Astrocyte of the spinal cord (primary cell): ENCODE data around the gene HOXC6.

Experiments
- DNase-seq: peaks from one replicate; pipeline ENCODE4 v3.0.0; 2011; ENCODE audit warnings: low read depth, low spot score
- H3K4me3 ChIP-seq: 2 replicates; pipeline ENCODE4 v1.5.1; 2011; ENCODE audit warnings: low read depth, mild to moderate bottlenecking, low read length, moderate library complexity
- in situ Hi-C: cut with HindIII; loops from 2 replicates; pipeline ENCODE4 v1.10.0; 2017; ENCODE audit warnings: low sequenced_read_pairs
- TF ChIP-seq, protein P1 (sequence below): IDR thresholded peaks from 2 replicates; pipeline ENCODE4 v1.5.1; 2012; ENCODE audit warnings: low read depth, mild to moderate bottlenecking, low read length, inconsistent platforms

Gene HOXC6

DNA sequence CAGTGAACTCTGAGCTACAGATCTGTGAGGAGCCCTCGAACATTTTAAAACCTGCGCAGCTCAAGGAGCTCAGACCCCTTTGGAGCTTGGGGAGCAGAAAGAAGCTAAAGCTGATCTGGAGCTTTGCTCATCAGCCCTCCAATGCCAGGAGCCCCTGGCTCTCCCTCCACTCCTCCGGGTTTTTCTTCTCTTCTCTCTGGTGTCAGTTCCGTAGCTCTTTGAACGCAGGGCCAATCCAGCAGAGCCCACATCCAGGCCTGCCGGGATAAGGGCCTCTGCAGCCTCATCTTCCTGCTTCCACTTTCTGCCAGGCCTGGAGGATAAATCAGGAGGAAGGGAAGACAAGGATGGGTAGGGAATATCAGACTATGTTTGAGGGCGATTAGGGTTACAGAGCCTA is 31.4 kb downstream of the HOXC6 start:
- TF ChIP-seq, protein P1, sequence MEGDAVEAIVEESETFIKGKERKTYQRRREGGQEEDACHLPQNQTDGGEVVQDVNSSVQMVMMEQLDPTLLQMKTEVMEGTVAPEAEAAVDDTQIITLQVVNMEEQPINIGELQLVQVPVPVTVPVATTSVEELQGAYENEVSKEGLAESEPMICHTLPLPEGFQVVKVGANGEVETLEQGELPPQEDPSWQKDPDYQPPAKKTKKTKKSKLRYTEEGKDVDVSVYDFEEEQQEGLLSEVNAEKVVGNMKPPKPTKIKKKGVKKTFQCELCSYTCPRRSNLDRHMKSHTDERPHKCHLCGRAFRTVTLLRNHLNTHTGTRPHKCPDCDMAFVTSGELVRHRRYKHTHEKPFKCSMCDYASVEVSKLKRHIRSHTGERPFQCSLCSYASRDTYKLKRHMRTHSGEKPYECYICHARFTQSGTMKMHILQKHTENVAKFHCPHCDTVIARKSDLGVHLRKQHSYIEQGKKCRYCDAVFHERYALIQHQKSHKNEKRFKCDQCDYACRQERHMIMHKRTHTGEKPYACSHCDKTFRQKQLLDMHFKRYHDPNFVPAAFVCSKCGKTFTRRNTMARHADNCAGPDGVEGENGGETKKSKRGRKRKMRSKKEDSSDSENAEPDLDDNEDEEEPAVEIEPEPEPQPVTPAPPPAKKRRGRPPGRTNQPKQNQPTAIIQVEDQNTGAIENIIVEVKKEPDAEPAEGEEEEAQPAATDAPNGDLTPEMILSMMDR = no peak
- DNase-seq = no peak
- in situ Hi-C loops = no loop called here
- H3K4me3 ChIP-seq = no peak overlapping the region

DNA sequence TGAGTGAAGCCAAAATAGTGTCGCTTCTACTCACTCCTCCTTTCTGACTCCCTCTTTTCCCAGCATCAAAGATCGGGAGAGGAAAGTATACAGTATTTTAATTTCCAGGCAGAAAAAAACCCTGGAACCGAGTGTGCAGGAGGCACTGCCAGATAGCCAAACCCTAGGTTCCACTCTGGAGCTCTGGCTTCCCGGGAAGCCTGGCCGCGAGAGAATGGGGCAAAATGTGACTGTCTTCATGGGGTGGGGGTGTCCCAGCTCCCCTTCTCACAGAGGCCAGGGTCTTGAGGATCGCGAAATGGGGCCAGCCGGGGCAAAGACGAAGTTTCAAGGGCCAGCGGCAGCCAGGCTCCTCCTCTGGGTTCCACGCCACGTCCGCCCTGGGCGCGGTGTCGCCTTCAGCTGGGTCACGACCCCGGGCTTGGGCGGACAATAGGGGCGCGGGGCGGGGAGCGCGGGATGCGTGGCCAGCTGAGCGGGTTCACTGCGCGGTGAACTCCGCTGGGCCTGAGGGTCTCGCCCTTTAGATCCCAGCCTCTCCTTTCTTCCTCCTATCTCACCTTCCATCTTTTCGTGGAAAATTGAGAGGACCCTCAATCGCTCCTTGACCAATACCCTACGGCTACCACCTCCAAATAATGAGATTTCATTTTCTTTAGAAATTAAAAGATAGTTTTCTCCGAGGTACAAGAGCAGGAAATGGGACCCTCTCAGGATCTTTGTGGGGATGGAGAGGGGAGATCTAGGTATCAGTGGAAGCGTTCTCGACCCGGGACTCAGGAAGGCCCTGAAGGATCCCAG is 32.1 kb downstream of the HOXC6 start:
- TF ChIP-seq, protein P1 = no peak
- in situ Hi-C loops = no loop called here
- no peak for DNase-seq
- no peak overlapping the region for H3K4me3 ChIP-seq

DNA sequence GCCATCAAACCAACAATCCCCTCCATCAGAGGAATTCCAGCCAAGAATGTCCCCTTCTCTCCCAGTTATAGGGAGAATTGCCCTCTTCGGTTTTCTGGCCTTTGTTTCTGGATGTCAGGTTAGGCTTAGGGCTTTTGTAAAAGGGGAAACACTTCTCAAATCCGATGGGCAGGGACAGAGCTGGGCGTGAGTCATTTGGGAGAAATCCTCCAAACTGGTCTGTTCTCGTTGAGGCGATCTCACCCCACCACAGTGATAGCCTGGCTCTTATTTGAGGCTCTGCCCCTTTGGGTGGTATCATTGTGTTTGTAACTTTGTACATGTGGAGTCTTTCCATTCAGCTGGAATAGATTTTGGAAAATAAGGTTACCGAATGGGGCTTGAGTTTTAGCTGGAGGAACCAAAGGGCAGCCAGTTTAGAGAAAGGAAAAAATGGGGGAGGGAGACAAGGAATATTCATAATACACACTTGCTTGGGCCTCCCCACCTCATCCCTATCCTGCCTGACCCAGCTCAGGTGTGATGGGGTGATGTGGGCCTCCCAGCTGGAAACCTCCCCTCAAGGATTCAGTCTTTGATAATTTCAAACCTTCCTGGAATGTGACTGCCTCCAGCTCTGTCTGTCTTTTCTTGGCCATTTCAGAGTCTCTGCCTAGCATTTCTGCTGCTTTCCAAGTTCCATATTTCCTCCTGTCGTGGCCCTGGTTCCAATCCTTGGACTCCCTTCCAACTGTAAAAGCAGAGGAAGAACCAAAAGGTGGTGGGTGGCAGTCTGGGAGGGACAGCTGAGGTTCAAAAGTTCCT is 32.9 kb downstream of the HOXC6 start:
- no peak overlapping the region for H3K4me3 ChIP-seq
- DNase-seq = no peak
- in situ Hi-C loops = no loop called here
- TF ChIP-seq, protein P1 = no peak

DNA sequence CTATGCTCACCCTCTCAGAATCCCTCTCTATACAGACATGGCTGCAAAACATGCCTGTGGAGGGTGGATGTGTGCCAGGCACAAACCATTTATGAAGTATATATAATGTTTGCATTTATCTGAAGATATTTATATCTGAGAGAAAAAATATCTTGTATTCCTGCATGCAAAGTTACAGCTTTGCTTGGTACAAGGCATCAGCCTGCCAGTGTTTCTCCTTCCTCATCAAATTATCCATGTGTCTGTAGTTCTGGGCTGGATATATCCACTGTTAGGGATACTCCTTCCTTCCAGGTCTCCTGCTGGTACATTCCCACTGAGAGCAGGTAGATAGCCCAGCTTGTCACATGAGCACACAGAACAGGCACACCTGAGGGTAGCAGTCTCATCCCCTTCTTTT is 37.4 kb downstream of the HOXC6 start:
- H3K4me3 ChIP-seq = no peak overlapping the region
- TF ChIP-seq, protein P1 = no peak
- in situ Hi-C loops = no loop called here
- DNase-seq = no peak

DNA sequence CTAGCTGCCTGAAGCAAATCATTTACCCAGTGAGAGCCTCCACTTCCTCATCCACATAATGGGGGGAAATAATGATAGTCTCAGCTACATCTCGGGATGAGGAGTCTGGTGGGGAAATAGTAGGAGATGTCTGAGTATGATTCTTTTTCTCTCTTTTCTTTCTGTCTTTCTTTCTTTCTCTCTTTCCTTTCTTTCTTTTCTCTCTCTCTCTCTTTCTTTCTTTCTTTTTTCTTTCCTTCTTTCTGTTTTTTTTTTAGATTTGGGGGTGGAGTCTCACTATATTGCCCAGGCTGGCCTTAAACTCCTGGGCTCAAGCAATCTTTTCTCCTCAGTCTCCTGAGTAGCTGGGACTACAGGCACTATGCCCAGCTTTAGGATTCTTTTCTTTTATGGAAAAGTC is 38.2 kb downstream of the HOXC6 start:
- H3K4me3 ChIP-seq = no peak overlapping the region
- DNase-seq = no peak
- in situ Hi-C loops = no loop called here
- TF ChIP-seq, protein P1 = no peak

DNA sequence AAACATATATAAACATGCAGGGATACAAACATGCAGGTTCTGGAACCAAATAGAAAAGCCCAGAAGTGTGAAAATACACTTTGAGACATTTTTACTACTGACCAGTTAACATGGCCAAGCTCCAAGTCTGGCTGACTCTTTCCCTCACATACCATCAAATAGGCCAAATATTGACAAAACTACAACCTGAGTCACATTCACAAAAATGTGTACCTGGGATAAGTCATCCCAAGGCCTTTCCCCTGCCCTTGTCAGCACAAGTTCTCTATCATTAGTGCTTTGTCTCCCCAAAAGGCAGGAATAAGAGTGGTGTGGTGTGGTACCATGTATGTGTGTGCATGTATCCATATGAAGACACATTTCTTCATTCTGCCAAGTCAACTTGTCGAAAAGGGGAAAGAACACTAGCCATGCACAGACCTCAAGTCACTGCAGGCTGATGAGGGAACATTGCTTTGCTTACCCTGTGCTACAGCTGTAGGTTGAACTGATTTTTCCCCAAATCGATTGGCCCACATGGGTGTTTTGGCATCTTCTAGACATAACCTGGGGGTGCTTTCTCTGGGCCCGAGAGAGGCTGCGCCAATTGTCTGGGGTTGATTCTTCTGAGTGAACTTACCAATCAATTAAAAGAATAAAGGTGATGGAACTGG is 40.3 kb downstream of the HOXC6 start:
- in situ Hi-C loops = no loop called here
- no peak overlapping the region for H3K4me3 ChIP-seq
- TF ChIP-seq, protein P1 = no peak
- DNase-seq = peak; percentile 24
